NCI-H1092 treated with DMSO at 0.1 percent for 48 hours (cell line): ENCODE data around the gene EIF3D.

Source experiments
- DNase-seq: peaks from one replicate; lab custom pipeline; 2025; lab: John Stamatoyannopoulos, UW

Gene EIF3D

DNA sequence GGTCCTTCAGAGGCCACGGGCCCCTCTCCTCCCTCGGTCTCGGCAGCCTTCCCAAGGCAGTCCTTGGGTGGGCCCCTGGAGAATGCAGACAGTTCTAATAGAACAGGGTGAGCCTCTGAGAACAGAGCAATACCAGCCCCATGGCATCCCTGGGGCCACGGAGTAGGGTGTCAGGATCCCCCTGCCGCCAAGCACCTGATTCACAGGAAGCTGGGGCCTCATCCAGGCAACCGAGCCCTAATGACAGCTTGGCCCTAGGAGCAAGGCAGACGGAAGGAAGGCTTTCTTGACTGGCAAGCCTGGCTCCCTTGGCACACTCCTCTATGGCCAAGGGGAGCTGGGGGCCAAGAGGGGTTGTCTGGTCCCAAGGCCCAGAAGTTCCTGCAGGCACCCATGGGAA is 62.7 kb downstream of the EIF3D start:
- no peak for DNase-seq

DNA sequence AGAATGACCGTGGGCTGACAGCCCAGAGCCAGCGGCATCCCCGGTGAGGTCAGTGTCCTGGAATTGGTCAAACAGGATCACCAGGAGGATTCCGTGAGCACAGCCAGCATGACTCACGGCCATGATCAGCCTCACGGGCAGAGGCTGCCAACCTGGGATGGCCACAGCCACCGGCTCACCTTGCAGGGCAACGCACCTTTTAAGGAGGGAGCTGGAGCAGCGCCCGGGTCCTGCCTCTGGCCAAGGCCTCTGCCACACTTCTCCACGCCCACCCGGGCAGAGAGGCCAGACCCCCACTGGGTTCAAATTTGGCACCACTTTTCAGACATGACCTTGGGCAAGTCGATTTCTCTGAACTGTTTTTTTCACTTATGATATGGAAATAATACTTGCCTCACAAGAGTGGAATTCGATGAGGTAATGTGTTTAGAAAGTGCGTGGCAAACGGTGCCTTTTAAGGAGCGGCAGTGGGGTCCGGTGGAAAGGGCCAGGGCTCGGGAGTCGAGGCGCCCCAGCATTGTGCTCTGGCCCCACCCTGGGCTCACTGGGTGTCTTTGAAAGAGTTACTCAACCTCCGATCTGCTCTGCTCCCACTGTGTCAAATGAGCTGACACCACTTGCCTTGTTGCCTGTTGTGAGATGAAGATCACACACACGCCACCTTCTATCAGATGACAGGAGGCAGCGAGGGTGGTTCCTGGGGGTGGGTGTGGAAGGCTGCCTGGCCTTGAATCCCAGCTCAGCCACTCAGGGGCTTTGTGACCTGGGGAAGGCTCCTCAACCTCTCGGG is 63.5 kb downstream of the EIF3D start:
- no peak for DNase-seq

GRCh38 chr22:36464715-36465231 is 64.2 kb downstream of the EIF3D start:
- no peak for DNase-seq

DNA sequence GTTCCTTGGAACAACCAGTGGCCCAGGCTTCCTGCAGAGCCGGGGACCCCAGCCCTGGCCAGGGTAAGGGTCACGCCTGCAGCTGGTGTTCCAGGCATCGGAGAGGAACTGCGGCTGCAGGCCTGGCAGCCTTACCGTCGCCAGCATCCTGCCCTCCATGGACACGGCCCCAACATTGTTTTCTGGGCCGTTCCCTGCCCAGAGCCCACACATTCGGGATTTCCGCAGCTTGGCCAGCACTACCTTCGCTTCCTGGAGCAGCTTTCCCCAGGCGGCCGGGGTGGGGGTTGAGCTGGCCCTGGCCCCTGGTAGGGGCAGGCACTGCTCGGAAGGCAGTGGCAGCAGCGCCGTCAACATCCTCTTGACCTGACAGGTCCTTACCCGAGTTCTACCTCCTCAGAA is 65.2 kb downstream of the EIF3D start:
- DNase-seq: no peak

GRCh38 chr22:36461665-36462649 is 67.0 kb downstream of the EIF3D start:
- peak; percentile 50 for DNase-seq
